NCI-H2227 (cell line): ENCODE measurements around the gene ALG8.

ENCODE experiments used
- DNase-seq: peaks from one replicate; lab custom pipeline; 2025; ENCODE audit not compliant: unreplicated experiment; lab: John Stamatoyannopoulos, UW

Gene ALG8

GRCh38 chr11:78160557-78160956 lies 21.1 kb upstream of the ALG8 start:
- DNase-seq = no peak

DNA sequence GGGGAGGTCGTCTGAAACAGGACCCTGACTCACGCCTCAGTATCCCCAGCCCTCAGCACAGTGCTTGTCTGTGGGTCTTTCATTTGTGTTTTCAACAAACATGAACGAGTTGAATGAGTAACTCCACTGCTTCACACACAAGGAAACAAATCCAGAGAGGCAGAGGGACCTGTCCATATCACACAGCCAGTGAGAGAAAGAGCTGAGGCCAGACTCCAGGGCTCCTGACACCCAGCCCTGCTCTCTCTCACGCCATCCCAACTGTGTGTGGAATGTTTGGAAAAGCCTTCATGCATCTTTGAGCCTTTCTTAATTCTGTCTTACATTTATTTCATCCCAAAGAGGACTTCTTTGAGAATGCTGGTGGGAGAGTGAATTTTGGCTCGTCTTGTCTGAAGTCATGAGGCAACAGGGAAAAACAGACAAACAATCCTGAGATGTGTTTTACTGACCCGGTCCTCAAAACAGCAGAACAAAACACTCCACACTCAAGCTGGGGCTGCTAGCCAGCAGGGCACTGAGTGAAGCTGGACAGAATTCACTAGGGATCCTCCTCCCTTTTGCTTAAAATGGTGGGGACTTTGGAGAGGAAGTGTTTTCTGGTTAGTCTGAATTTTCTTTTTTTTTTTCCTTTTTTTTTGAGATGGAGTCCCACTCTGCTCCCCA lies 19.7 kb upstream of the ALG8 start:
- no peak for DNase-seq

- DNase-seq = no peak
These were observed 16.9 kb upstream of the ALG8 start for GRCh38 chr11:78156127-78156844.

- DNase-seq = no peak
These were observed 12.4 kb upstream of the ALG8 start for GRCh38 chr11:78151804-78152203.

- no peak for DNase-seq
These were observed 11.3 kb upstream of the ALG8 start for GRCh38 chr11:78150754-78151153.

GRCh38 chr11:78150346-78150745 lies 10.9 kb upstream of the ALG8 start:
- no peak for DNase-seq

- no peak for DNase-seq
These were observed 10.2 kb upstream of the ALG8 start for GRCh38 chr11:78149646-78150045.

DNA sequence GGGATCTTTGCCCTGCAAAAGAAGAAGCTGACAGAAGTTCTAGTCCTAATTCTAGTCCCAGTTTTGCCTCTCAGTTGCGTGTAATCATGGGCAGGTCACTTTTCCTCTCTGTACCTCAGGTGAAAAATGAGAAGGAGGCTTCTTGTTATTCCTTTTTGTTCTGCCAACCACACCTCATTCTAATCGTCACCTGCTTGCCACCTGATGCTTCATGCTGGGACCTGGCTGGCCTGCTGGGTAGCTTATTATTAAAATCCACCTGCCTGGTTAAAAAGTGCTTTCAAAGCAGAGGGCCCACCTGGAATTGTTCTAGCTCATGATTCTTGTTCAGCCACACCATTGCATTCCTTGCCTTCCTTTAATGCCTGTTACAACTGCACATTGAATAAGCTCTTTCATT lies 8.4 kb upstream of the ALG8 start:
- no peak for DNase-seq

DNA sequence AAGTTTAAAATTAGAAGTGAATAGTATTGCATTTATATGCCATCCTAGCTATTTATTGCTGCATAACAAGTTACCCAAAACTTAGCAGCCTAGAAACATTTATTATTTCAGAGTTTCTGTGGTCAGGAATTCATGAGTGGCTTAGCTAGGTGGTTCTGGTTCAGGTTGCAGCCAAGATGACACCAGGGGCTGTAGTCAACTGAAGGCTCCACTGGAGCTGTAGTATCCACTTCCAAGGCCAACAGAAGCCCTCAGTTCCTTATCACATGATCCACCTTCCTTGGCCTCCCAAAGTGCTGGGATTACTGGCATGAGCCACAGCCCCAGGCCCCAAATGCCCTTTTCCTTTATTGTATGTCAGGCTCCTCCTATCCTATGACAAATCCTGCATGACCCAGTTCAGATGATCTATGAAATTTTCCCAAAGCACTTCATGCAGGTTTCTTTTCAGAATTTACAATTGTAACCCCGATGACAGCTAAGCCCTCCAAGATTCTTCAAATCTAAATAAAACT lies 6.1 kb upstream of the ALG8 start:
- DNase-seq = no peak

GRCh38 chr11:78140392-78141077 lies 1.1 kb upstream of the ALG8 start:
- no peak for DNase-seq

DNA sequence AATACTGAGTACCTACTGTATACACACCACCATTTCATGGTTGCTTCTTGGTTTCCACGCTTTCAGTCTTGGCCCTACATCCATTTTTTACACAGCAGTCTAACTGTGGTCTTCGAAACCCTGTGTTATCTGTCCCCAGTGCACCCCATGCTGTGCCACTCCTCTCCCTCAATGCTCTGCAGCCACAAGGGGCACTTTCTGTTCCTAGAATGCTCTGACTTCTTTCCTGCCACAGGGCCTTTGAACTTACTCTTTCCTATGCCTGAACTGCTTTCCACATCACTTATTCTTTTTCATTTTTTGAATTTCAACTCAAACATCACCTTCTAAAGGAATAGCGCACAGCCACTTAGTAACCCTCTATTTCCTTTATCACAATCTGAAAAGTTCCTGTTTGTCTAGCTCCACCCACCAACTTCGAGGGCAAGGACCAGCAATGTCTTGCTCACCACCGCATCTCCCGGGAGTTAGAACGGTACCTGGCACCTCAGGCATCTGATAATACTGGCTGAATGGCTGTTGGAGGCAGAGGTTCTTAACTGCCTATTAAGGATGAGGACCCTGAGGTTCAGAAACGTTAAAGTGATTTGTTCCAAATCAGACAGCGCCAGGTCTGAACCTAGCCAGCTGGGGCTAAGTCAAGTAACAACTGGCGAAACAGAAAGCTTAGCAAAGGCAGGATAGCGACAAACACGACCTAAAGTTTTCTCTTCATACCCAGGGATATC lies 568 bp downstream of the ALG8 start:
- DNase-seq = peak; percentile 59

DNA sequence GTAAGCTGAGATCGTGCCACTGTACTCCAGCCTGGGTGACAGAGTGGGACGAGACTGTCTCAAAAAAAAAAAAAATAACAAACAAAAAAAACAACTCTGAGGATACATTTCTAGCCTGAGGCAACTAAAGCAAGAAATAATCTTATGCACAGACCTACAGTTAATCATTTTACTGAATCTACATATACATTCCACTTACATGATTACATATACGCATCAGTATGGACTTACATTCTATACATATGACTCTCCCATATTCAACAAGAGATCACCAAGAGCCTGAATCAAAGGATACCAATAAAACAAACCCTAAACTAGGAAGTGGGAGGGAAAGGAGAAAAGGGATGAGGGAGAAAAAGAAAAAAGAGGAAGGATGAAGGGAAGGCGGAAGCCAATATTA lies 1.1 kb downstream of the ALG8 start:
- DNase-seq = no peak

DNA sequence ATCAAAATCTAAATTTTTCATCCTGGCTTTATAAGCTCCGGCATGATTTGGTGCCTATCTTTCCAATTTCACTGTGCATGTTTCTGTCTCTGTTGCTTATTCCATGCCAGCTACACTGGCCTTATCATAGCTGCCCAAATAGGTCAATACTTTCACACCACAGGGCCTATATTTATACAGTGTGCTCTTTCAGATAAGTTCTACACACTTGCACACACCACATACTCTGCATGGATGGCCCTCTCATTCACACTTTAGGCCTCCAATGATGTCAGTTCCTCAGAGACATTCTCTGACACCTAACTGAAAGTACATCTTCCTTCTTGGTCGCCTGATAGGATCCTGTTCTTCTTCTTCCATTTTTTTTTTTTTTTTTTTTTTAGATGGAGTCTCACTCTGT lies 7.0 kb downstream of the ALG8 start:
- no peak for DNase-seq

DNA sequence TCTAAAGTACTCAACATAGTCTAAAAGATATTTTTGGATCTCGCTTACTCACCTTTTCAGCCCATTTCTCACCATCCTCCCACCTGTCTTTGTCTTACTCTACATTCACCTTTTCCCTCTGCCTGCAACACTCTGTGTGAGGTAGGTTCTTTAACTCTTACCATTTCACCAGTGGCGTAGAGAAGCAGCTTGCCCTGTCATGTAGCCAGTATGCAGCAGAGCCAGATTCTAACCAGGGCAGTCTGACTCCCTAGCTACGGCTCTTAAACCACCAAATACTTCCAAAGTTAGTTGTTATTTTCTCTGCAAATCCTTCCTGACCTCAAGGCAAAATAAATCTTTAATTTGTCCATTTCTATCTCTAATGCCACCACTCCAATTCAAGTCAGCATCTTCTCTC lies 7.5 kb downstream of the ALG8 start:
- DNase-seq = no peak

- DNase-seq = no peak
These were observed 12.0 kb downstream of the ALG8 start for GRCh38 chr11:78127403-78127802.

DNA sequence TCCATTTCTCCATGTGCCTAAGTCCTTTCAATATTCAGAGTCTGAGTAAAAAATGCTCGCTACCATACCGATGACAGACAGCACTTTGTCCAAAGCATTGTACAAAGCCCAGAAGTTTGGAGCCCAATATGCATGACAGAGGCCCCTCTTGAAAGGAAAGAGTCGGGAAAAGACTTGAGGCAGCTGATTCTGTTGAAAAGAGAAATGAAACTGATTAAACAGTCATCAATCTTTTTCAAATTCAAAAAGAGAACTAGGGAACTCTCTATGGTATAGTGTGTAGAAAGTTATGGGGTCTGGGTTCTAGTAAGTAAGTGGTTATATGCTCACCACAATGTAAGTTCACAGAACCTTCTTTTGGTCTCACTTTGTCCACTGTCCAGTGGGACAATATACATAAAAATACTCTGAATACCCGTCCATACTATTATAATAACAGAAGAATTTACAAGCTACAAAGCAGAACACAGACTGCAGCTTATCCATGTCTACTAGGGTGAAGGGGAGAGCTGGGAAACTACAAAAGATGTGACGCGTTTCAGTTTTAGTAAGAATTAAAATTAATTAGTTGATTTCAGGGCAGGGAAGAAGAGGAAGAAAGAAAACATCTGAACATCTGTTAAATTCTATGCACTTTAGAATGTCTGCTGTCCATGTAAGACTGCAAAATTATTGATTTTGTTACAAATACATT lies 26.7 kb downstream of the ALG8 start:
- no peak for DNase-seq

GRCh38 chr11:78111298-78111697 lies 28.1 kb downstream of the ALG8 start:
- DNase-seq = no peak

DNA sequence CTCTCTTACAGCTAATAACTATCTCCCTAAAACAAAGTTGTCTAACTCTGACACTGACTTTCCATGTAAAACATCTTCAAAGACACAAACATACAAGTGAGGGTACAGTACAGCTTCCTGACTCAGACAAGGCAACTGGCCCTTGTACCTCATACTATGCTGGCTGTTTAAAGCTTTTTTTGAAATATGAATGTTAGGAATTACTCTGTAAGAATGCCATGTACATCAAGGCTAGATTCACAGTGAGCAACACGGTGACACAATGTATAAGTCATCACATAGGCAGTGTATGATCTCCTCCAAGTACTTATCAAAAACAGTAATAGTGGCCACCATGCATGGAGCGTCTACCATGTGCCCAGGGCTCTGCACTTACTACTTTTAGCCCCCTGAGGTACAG lies 28.6 kb downstream of the ALG8 start:
- DNase-seq = no peak

- DNase-seq = no peak
These were observed 29.1 kb downstream of the ALG8 start for GRCh38 chr11:78110351-78110750.

- DNase-seq = no peak
These were observed 30.1 kb downstream of the ALG8 start for GRCh38 chr11:78109081-78110015.
